Epithelial cell of umbilical artery (primary cell): ENCODE results near the gene TCF19. TPM values are rescaled to one million over a fixed set of nuclear protein-coding genes. Genes with fewer than 3 reads are reported as not detected.

Experiments
- total RNA-seq: library from RNA; depleted of rRNA; stranded (reverse); fragments of >200 nt; gene quantifications from 2 replicates; pipeline ENCODE4 v1.2.3, GENCODE V29; 2014

TCF19 gene
- total RNA-seq, result 15.6 and 24.5 TPM in 2 replicates

GRCh38 chr6:31158140-31158862 lies at the start of gene TCF19:
TSS of gene TCF19 (plus strand) at chr6:31158589. CDS start at chr6:31159470, 881 bp downstream.

DNA sequence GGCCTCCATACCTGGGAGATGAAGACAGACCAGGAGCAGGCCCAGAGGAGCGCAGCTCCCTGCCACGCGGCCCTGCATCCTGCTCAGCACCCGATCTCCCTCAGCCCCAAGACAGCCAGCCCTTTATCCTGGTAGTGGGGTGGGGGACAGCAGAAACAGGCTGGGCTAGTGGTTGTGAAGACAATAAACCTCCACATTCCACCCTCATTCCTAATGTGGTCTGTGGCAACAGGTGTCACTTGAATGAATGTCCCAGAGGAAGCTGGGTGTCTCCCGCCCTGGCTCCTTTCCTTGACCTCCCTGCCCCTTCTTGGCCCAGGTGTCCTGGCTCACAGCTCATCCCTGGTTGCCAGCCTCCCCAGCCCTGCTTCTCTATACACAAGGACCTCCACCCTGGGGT lies 45.9 kb upstream of the TCF19 start, which contains the start of gene C6orf15:
C6orf15 (minus strand) TSS at position 98 of the 400 bp plus-strand sequence; CDS start at position 78, 20 bp downstream.

DNA sequence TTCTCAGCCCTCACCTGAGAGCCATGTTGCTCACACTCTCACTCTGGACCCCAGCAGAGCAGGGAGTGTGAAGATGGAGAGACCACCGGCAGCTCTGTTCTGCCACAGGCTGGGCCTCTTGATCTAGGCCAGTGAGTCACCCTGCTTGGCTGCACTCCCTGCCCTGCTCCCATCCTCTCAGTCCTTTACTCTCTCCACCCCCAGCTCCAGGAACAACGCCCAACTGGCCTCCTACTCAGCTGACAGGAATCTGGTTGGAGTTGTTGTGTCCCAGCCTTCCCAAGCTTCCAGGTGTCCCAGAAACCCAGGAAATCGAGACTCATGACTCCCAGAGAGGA lies 43.9 kb upstream of the TCF19 start, which contains the start of gene PSORS1C1:
PSORS1C1 (plus strand) TSS at position 260 of the 338 bp plus-strand sequence. CDS start 14,833 bp downstream, outside the sequence.

DNA sequence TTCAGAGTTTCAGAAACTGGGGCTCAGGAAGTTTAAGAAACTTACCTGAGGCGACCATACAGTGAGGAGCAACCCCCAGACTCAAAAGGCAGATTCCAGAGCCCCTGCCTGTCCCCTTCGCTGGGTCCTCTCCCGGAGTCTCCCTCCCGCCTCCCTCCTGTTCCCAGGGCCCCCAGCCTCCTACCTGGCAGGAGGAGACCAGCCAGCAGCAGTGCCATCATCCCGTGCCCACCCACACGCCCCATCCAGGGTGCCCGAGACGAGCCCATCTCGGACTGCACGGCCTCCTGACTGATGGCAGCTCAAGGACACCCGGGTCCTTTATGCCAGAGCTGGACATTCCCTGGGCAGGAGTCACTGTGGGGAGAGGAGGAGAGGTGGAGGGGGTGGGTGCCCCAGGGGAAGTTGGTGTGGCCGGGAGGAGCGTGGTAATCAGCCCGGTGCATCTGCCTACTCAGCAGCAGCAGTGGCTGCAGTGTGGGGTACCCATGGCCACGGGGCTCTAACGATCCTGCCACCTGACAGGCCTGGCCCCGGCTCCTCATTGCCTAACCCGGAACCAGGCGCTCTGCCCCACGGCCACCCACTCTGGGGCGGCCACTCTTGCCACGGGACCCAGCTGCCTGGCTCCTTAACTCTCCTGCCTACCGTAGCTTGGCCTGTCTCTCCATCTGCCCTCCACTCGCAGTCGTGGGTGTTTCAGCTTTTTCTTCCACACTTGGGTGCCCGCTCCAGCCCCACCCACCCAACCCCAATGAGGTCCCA lies 38.1 kb upstream of the TCF19 start, which contains the start of gene CDSN:
CDSN (minus strand) TSS at position 296 of the 765 bp plus-strand sequence; CDS start at position 269, 27 bp downstream.

DNA sequence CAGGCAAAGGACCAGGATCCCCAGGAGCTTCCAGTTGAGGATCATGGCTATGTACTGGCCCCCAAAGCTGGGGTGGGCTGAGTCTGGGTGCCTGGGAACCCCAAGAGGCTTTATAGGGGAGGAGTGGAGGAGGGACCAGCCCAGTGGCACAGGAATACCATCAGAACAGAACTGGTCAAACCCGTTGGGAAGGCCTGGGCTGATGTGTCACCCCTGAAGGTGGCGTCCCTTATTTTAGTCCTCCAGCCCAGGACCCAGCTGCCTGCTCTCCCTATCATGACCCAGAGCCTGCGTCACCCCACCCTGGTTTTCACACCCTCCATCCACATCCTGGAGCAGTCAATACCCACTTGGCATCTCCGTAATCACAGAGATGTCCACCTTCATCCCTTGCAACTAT lies 19.4 kb upstream of the TCF19 start, which contains the start of gene PSORS1C2:
PSORS1C2 (minus strand) TSS at position 85 of the 400 bp plus-strand sequence; CDS start at position 45, 40 bp downstream.

DNA sequence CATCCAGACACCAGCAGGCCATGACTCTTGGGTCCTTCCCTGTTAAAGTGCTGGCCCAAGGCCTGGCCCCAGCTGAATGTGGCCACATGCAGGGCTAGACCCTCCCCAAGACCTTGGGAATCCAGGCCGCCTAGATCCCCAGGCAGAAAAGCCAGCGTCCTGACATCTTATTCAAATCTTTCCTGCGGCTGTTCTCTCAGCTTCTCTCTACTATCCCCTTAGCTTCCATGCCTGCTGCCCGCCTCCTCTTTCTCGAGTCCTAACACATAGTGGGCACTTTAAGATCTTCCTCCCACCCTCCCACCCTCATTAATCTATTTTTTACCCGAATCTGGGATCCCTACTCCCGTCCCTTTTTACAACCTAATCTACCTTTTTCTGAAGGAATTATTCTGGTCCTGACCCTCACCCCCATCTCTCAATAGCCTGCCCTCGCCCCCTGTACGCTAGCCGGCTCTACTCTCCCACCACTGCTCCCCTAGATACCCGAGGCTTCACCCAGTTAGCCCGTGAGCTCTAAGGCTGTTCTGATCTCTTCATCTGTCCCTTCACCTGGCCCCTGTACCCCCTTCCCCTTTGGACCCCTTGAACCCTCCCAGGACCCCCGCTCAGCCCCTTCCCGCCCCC lies 763 bp upstream of the TCF19 start, which contains the start of gene CCHCR1:
CCHCR1 (minus strand) TSS at position 290 of the 627 bp plus-strand sequence; CDS start at position 88, 202 bp downstream.

DNA sequence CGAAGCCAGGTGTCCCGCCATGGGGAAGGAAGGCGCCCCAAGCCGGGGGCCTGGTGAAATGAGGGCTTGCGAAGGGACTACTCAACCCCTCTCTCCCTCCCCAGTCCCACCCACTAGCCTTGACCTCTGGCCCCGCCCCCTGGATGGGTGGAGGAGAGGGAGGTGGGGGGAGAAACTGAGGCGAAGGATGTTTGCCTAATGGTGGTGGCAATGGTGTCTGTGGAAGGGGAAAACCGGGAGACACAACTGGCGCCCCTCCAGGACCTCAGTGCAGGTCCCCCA lies 12.2 kb downstream of the TCF19 start, which contains the start of gene POU5F1:
POU5F1 (minus strand) TSS at position 83 of the 282 bp plus-strand sequence; CDS start at position 21, 62 bp downstream.

Other genes starting within 250 kb of the TCF19 start
- gene VARS2, start 244.4 kb upstream of the TCF19 start, total RNA-seq, result 15.9 and 27.8 TPM in 2 replicates
- gene SFTA2, start 226.4 kb upstream of the TCF19 start, total RNA-seq, result not detected in 2 replicates
- gene MUCL3, start 217.6 kb upstream of the TCF19 start, total RNA-seq, result not detected in 2 replicates
- not detected in 2 replicates for gene MUC21, start 174.9 kb upstream of the TCF19 start, total RNA-seq
- gene MUC22, start 148.1 kb upstream of the TCF19 start, total RNA-seq, result not detected in 2 replicates
- gene C6orf15, start 46.0 kb upstream of the TCF19 start, total RNA-seq, result not detected in 2 replicates
- 1.3 and 3.3 TPM in 2 replicates for gene PSORS1C1, start 43.8 kb upstream of the TCF19 start, total RNA-seq
- gene CDSN, start 38.1 kb upstream of the TCF19 start, total RNA-seq, result not detected in 2 replicates
- not detected in 2 replicates for gene PSORS1C2, start 19.5 kb upstream of the TCF19 start, total RNA-seq
- 12.3 and 17.3 TPM in 2 replicates for gene CCHCR1, start 787 bp upstream of the TCF19 start, total RNA-seq
- gene POU5F1, start 12.1 kb downstream of the TCF19 start, total RNA-seq, result not detected in 2 replicates
- gene HLA-C, start 113.5 kb downstream of the TCF19 start, total RNA-seq, result 58.1 and 142 TPM in 2 replicates
- gene HLA-B, start 198.6 kb downstream of the TCF19 start, total RNA-seq, result 42.2 and 164 TPM in 2 replicates
- gene MICA, start 245.0 kb downstream of the TCF19 start, total RNA-seq, result 37.1 and 59.1 TPM in 2 replicates